T-helper 2 cell treated with Interferon-gamma antibody and Interleukin-4, amounts not matched to agents 100 ng/mL and 5 ng/mL, for 36 hours (primary cell): ENCODE data around the gene CDON. TPM values are rescaled to one million over a fixed set of nuclear protein-coding genes. Genes with fewer than 3 reads are reported as not detected.

Experiments
- intact Hi-C: fragments of 100-400 bp; cut with micrococcal nuclease; formaldehyde crosslinking; loops from one replicate; pipeline ENCODE4 v1.15.1; 2023
- total RNA-seq: library from RNA; stranded (reverse); gene quantifications from 2 replicates; pipeline ENCODE4 v1.2.3, GENCODE V29; 2022

CDON gene
- total RNA-seq, 1 donor from 2014 or later = 4.5 TPM

GRCh38 chr11:125945797-125946520 lies 116.7 kb downstream of the CDON start, which contains the start of gene VSIG10L2:
VSIG10L2 (plus strand) TSS chr11:125946044; CDS start chr11:125946056, 12 bp downstream.
- intact Hi-C loops = no loop called here

- intact Hi-C loops = no loop called here
Observed at GRCh38 chr11:125945011-125945796, 117.5 kb downstream of the CDON start.

- intact Hi-C loops = no loop called here
Observed at GRCh38 chr11:125944350-125945010, 118.2 kb downstream of the CDON start.

DNA sequence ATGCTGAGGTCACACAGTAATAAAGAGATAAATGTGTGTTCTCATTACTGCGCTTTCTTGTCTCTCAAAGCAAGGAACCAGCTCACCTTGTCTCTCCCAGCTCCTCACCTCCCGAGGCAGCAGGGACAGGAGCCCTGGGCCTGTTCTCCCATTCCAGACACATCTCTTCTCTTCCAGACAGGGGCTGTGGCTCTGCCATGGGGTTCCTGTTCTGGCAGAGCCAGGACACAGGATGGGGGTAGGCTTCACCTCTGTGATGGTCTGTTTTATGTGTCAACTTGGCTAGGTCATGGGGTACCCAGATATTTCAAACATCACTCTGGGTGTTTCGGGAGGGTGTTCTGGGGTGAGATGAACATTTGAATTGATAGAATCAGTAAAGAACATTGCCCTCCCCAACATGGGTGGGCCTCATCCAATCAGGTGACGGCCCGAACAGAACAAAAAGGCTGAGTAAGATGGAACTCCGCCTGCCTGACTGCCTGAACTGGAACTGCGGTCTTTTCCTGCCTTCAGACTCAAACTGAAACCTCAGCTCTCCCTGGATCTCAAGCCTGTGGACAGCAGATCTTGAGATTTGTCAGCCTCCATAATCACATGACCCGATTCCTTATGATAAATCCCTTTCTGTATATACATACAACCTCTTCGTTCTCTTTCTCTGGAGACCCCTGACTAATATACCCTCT lies 118.9 kb downstream of the CDON start:
- intact Hi-C loops = no loop called here

GRCh38 chr11:125942771-125943428 lies 119.8 kb downstream of the CDON start:
- intact Hi-C loops = loop anchor here (1.0 kb wide), 1 partner anchor 251 kb away; no protein-coding TSS in a partner anchor

GRCh38 chr11:125941619-125942611 lies 120.8 kb downstream of the CDON start:
- intact Hi-C loops = loop anchor here (1.0 kb wide), 1 partner anchor 252 kb away; no protein-coding TSS in a partner anchor

DNA sequence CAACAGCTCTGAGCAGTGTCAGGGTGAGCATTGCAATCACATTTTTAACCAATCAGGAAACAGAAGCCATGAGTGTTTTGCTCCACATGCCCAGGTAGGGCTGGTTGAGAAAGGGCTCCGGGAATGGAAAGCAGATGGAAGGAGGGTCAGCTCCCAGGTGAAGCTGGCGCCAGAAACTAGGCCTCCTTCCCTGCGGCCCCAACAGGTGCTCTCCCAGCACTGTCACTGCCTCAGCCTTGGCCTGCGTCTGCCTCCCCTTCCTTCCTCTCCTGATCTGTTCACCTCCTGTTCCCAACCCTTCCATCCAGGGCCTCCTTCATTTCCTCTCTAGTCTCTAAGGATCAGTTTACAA lies 121.4 kb downstream of the CDON start:
- intact Hi-C loops = no loop called here

GRCh38 chr11:125940145-125940544 lies 122.5 kb downstream of the CDON start:
- intact Hi-C loops = no loop called here

- intact Hi-C loops = no loop called here
Observed at GRCh38 chr11:125939081-125939521, 123.6 kb downstream of the CDON start.

DNA sequence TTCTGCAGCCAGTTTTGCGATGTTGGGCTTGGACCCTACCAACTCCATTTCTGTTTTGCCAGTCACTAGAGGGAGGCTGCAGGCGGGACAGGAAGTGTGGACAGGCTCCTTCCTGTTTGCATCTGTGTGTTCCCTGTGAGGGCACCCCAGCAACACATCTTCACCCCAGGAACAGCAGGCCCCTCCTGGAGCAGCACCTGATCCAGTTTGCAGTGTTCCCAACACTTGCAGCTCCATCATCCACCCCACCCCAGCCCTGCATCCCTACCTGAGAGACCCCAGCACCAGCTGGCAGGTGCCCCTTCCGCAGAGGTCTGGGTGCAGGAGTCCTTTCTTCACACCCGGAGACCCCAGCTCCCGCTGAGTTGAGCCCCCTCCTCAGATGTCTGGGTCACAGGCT lies 124.2 kb downstream of the CDON start:
- intact Hi-C loops = no loop called here

GRCh38 chr11:125935618-125936199 lies 127.0 kb downstream of the CDON start:
- intact Hi-C loops = no loop called here

DNA sequence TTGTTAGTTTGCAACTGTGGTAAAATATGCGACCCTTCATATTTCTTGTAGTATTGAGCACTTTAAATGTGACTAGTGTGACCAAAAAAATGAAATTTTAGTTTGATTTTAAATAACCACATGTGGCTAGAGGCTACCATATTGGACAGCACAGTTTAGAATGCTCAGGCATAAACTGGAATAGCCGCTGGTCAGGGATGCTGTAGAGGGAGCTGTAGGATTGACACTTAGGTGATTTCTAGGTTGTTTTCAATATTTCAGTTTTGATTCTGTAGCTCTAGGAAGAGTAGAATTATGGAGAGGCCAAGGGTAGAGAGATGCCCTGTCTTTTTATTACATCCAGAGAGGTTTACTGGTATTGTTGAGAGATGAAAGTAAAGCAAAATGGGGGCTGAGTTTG lies 127.6 kb downstream of the CDON start:
- intact Hi-C loops = no loop called here

DNA sequence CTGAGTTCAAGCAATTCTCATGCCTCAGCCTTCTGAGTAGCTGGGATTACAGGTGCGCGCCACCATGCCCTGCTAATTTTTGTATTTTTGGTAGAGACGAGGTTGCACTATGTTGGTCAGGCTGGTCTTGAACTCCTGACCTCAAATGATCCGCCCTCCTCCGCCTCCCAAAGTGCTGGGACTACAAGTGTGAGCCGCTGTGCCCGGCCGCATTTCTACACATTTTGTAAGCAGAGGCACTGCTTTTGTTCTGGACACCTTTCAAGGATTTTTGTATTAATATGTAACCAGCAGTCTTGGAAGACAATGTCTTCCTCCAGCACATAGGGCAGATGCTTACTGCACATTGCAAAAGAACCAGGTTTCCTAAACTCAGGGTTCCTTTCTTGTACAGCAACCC lies 128.2 kb downstream of the CDON start:
- intact Hi-C loops = no loop called here

GRCh38 chr11:125933030-125933813 lies 129.4 kb downstream of the CDON start:
- intact Hi-C loops = no loop called here

DNA sequence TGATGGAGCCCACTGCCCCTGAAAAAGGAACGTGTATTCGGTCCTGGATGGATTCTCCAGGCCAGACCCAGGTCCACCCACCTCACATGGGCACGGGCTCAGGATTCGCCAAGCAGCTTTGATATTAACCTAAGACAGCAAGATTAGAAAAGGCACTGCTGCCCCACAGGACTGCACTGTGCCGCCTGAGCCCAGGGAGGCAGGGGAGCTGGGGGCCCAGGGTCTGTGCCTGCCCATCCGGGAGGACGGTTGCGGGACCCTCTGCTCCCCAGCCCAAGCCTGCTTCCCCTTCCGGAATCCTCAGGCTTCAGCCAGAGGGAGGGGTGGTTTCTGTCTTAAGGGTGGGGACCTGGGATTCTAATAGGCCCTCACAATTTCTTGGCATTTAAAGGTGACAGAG lies 130.4 kb downstream of the CDON start:
- intact Hi-C loops = no loop called here

DNA sequence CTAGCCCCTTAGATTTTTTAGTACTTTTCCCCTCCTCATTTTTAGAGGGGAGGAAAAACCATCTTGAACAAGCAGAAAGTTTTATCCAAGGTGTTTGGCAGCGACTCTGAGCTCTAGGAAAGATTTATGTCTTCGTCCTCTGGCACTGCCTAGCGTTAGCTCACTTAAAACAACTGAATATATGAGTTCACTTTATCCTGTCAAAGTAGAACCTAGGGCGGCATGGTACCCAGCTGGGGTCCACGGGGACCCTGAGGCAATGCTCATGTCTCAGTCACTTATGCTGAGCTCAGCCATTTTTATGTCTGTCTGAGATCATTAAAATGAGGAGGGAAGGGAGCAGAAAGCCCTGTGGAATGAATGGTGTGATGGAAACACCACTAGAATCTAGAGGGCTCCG lies 131.0 kb downstream of the CDON start:
- intact Hi-C loops = no loop called here

DNA sequence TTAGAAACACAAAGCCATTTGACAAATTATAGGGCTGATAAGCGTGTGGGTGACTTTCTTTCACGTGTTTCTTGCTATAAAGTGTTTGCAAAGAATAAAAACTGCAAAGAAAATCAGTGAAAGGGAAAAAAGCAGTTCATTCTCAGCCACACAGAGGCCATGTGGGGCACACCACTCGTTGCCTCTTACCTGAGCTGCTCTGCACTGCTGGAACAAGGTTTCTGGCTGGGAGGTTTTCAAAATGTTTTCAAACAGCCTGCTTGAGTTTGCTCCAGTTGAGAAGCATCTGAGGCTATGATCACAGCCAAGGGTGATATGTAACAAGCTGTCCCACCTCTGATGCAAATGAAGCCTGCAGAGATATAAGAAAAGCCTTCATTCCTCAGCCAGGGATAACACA lies 131.6 kb downstream of the CDON start:
- intact Hi-C loops = no loop called here

- intact Hi-C loops = no loop called here
Observed at GRCh38 chr11:125930076-125930450, 132.6 kb downstream of the CDON start.
